Ishikawa (cell line): ENCODE results near the gene LCP2.

Source experiments
- CREB1 ChIP-seq: IDR thresholded peaks from 2 replicates; pipeline ENCODE4 v1.6.1; 2012; ENCODE audit warnings: low read depth
- EGR1 ChIP-seq: IDR thresholded peaks from 2 replicates; pipeline ENCODE4 v1.6.1; 2012
- EP300 ChIP-seq: IDR thresholded peaks from 2 replicates; pipeline ENCODE4 v1.6.1; 2012; ENCODE audit warnings: borderline replicate concordance
- FOXM1 ChIP-seq: IDR thresholded peaks from 2 replicates; pipeline ENCODE4 v1.6.1; 2012; ENCODE audit warnings: low read depth, borderline replicate concordance
- MAX ChIP-seq: IDR thresholded peaks from 2 replicates; pipeline ENCODE4 v1.6.1; 2012
- NFIC ChIP-seq: IDR thresholded peaks from 2 replicates; pipeline ENCODE4 v1.6.1; 2012
- RAD21 ChIP-seq: IDR thresholded peaks from 2 replicates; pipeline ENCODE4 v1.6.1; 2012; ENCODE audit warnings: low read depth
- REST ChIP-seq: IDR thresholded peaks from 2 replicates; pipeline ENCODE4 v1.6.1; 2012; ENCODE audit warnings: low read depth, mild to moderate bottlenecking
- TAF1 ChIP-seq: IDR thresholded peaks from 2 replicates; pipeline ENCODE4 v1.6.1; 2012; ENCODE audit warnings: low read depth, mild to moderate bottlenecking
- TCF12 ChIP-seq: IDR thresholded peaks from 2 replicates; pipeline ENCODE4 v1.6.1; 2012; ENCODE audit warnings: low read depth
- YY1 ChIP-seq: IDR thresholded peaks from 2 replicates; pipeline ENCODE4 v1.6.1; 2012; ENCODE audit warnings: low read depth
- TF ChIP-seq, protein P1 (sequence below): IDR thresholded peaks from 2 replicates; pipeline ENCODE4 v1.6.1; 2012

DNA sequence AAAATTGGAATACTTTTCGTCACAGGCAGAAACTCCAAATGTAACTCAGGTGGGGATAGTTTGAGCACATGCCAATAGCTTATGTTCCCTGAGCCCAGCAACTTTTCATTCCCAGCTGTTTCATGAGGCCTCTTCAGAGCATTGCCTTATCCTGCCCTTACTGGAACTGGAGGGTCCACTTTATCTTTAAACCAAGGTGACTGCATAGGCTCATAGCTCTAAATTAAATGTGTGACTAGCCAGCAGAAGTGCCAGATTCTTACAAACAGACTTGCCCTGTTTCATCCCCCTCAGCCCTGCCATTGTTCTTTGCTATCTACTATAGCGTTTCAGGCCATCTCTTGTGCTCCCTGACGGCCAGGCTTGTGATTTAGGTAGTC lies 8.1 kb upstream of the LCP2 start:
- TF ChIP-seq RAD21 (no peak), FOXM1 (no peak), NFIC (no peak), MAX (no peak), TCF12 (no peak), REST (no peak), YY1 (no peak), TAF1 (no peak), EGR1 (no peak), CREB1 (no peak), EP300 (no peak)
- TF ChIP-seq, protein P1, sequence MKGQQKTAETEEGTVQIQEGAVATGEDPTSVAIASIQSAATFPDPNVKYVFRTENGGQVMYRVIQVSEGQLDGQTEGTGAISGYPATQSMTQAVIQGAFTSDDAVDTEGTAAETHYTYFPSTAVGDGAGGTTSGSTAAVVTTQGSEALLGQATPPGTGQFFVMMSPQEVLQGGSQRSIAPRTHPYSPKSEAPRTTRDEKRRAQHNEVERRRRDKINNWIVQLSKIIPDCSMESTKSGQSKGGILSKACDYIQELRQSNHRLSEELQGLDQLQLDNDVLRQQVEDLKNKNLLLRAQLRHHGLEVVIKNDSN = no peak
